ENCODE data around the gene BMPR1B.
"Not testable (repeated sequence)": the region's sequence is repeated elsewhere in the genome, so short reads cannot be mapped to it uniquely, and the experiment has no call there.

The BMPR1B gene

DNA sequence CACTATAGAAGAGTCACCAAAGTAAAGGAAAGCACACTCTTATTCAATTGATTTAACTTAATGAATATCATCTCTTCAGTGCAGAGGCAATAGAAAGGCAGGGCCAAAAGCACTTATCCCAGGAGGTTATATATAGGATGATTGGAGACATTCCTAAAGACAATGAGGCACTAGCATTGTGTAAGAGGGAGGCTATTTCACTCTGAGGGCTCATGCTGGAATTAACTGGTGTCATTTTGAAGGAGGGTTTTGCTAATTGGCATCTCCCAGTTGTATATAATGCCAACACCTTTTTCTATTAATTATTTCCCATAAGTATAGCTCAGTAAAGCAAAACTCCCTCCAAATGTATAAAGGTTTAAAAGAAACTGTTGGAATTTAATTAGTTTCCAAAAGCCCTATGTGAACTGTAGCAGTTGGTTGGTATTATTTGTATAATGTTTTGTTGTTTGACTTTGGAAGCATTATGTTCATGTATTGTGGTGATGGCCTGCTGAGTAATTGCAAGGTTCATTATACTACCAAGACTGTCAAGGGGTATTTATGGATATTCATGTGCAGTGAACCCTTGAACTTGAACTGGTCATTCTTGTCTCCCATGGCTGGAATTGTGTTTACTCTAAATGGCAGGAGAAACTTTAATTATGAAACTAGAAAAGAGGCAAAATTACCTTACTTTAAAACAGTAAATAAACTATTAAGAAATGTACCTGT, 270.3 kb downstream of the BMPR1B start:
- DNase-seq, result no peak

DNA sequence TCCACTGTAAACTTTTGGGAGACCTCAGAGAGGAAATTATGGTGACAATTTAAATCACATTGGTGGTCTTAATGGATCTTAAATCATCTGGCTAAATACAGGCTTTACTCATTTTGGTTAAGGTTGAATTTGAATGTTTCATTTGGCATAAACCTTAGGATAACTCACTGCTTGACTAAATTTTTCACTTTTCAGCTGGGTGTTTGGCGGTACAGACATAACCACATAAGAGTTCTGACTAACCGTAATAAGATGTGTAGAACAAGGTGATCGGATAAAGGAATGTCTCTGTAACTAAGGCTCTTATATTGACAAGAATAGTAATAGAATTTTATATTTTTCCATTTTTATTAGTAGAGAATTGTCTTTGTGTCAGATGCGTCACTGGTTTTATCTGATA, 281.0 kb downstream of the BMPR1B start:
- DNase-seq, result no peak

DNA sequence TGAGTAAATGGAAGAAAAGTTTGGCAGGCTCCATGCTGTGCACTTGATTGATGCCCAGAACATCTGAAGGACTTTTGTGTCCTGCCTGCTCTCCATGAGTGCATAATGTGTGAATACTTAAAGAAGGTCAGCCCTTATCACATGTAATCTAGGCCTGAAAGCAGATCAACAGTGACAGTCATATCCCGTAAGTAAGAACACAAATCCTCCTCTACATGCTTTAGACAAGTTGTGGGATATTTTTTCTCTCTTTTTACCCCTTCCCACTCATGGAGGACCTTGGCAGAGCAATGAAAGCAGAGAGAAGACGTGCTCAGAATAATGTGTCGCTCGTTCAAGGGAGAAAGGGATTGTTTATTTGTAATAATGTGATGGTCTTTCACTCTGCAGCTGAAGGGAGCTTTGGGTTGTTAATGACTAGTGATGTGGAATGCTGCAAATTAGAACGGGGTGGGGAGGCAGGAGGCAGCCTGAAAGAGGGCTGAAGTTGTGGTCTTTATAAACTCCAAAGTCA, 286.6 kb downstream of the BMPR1B start:
- peak; percentile 26 for DNase-seq

DNA sequence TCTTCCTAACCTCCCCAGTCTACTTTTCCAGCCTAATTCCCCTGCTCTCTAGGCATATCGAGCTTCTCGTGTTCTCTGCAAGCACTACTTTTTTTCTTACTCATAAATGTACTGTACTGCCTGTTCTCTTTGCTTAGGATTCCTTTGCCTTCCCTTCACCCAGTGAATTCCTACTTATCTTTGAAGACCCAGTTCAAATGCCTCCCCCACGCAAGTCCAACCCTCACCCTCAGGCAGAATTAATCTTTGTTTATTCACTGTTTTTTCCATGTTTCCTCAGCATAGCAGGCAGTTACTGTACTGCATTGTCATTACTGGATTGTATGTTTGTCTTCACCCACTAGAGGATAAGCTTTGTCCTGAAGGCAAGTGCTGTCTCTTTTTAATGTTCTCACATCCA, 287.7 kb downstream of the BMPR1B start:
- no peak for DNase-seq

DNA sequence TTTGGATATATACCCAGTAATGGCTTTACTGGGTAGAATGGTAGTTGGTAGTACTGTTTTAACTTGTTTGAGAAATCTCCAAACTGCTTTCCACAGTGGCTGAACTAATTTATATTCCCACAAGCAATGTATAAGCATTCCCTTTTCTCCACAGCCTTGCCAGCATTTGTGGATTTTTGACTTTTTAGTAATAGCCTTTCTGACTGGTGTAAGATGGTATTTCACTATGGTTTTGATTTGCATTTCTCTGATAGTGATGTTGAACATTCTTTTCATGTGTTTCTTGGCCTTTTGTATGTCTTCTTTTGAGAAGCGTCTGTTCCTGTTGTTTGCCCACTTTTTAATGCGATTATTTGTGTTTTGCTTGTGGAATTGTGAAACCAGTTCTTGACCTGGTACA, 290.5 kb downstream of the BMPR1B start:
- DNase-seq, result no peak

DNA sequence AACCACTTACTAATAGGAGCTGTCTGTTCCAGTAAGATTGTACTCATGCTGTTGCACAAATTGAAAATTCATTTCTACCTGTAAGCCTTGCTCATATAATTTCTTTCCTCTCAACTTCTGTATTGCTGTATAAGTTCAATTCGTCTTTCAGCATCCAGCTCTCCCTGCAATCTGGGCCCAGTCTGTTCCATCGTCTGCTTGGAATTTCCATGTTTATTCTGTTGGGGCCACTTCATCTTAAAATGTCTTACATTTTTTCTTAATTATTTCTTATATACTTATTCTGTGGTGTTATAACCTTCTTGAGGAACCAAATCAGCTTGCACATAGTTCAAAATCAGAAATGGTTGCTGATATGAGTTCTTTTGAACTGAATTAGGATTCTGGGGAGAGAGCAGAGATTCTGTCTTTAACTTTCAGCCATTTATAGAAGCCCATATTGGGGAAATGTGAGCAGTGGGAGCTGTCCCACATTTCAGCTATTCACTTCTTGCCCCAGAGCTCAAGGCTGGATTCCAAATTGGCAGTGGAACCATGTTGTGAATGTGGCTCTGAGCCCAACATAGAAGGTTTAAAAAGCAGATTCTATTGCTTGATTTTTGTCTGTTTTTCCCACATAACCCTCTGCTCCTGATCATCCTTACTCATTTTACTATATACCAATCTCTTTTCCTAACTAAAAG, 291.9 kb downstream of the BMPR1B start:
- no peak for DNase-seq

DNA sequence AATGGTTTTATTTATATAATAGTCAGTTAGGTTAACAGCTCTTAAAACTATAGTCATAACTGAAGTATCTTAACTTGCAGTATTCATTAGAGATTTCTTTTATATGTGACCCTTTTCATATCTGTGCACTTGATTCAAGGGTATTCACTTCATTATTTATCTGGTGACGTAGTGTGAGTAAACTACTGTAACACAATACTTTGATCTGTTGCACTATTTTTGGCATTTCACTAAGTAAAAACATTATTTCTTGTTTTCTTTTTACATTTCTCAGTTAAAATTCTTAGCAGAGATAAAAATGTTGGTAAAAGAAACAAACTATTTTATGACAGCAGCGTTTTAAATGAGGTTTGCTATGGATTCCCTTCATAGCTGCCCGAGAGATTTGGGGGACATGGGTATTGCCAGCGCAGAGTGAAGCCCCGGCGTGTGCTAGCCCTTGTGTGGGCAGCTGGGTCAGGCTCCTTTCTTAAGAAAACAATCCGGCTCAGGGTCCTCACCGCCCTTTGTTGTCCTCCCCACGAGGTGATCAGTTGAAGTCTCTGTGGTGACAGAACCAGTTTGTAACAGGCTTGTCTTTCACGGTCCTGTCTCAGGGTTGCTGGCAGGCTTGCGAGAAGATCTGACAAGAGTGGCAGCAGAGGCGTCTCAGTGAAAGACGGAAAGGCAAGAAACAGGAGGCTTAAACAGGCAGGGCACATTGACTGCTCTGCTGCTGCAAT, 293.4 kb downstream of the BMPR1B start:
- DNase-seq, result peak; percentile 52

DNA sequence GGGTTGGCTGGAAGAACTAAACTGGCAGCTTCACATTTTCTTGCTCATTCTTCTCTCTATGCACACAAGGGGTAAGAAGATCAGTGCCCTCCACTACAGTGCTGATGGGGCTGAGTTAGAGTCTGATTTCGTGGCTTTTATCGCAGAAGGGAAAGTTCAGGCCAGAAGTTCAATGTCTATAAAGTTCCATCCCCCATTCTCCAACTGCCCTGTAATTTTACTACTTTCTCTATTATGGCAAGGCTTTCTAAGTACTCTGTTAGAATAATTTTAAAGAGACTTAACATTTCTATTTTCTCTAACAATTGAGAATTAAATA, 293.9 kb downstream of the BMPR1B start:
- DNase-seq, result no peak

DNA sequence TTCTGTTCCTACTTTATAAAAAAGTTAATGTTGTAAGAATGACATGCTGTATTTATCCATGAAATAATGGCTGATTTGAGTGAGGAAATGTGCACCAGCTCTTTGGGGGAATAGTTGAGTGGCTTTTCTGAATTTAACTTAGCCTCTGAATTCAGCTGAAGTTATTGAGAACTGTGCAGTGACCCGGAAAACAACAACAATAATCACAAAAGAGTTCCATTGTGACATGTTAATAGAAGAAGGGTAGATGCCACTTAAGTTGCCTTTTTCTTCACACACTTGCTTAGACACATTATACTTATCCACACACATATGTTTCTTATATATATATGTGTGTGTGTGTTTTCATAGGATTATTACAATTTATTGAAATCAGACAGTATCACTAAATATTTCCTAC, 301.2 kb downstream of the BMPR1B start:
- DNase-seq, result no peak

DNA sequence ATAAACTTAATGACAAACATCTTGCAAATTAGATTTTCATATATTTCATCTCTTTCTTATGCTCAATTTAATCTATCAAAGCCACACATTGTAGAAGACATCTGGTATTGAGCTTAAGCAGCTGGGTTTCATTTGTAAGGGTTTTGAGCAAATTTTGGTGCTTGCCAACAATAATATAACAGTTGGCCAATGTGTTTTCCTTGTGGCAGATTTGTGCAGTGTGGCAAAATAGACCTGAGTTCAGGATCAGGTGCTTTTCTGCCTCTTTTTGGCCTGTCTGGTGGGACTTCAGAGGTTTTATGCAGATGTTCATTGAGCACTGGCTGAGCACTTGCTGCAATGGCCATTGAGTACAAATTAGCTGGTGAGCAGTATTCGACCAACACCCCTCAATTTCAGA, 301.9 kb downstream of the BMPR1B start:
- DNase-seq, result no peak

DNA sequence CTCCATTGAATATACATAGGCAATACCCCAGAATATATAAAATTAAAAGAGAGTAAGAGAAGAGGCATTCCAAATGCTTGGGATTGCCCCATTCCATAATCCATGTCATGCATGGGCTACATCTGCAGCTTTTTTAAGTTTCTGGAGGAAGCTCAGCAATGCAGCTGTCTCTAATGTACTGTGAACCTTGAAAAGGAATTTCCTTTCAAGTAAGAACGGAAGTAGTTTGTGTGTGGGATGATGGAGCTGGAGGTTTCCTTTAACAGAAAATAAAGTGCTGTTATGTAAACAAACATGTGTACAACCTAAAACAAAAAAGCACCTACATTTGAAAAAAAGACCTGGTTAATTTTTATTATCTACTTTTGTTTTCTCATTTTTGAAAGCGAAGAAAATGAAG, 303.5 kb downstream of the BMPR1B start:
- DNase-seq, result no peak

DNA sequence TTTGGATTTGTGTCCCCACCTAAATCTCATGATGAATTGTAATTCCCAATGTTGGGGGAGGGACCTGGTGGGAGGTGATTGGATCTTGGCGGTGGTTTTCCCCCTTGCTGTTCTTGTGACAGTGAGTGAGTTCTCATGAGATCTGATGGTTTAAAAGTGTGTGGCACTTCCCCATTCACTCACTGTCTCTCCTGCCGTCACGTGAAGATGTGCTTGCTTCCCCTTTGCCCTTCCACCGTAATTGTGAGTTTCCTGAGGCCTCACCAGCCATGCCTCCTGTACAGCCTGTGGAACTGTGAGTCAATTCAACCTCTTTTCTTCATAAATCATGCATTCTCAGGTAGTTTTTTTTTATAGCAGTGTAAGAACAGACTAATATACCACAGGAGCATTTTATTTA, 304.0 kb downstream of the BMPR1B start:
- DNase-seq, result not testable (repeated sequence)

DNA sequence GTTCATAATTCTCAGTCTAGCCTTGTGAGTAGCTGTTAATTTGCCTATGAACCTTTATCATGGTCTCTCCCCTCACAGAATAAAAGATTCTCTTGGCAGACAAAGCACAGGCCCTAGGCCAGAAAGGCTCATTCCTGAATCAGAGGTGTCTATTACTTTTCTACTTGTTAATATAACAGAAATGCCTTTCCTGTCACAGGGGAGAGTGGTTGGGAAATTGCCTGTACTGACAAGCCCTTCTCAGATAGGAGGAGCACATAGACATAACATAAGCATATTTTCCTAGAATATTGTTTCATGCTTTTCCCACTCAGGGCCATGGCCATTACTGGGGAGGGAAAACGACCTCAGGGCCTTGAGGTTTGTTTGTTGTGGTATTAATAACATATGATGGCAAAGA, 308.3 kb downstream of the BMPR1B start:
- no peak for DNase-seq

DNA sequence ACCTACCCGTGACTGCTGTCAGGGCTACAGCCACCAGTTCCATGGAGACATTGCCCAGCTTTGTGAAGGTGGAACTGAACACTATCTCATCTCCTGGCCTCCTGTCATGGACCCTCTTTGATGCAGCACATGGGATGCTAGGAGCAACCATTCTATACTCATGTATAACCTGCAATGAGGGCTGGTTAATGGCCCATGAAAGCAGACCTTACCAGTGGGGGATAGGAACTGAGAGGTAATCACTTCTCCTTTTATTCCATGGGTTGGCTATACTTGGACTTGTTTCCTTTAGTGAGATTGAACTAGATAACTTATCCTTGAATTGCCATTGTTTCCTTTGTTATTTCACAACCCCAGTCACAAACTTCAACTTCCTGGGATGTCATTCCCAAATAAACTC, 310.6 kb downstream of the BMPR1B start:
- no peak for DNase-seq

DNA sequence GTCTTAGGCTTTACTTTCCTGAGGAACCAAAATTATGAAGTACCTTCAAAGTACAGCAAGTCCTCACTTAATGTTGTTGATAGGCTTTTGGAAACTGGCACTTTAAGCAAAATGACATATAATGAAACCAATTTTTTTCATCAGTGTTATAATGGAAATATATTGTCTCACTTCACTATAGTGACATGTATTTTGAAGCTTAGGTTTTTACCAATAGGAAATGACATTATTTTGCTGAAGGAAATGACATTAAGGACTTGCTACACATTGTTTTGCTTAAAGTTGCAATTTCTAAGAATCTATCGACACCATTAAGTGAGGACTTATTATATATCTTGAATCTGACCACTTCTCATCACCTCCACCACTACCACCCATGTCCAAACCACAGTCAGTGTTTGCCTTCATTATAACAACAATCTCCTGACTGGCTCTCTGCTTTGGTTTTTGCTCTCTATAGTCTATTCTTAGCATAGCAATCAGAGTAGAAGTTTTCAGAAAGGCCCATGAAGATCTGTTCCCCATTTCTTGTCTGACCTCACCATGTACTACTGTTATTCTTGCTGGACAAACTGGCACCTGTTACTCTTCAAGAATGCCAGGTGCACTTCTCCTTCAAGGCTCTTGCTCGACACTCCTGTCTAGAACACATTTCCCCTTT, 311.2 kb downstream of the BMPR1B start:
- DNase-seq, result no peak

DNA sequence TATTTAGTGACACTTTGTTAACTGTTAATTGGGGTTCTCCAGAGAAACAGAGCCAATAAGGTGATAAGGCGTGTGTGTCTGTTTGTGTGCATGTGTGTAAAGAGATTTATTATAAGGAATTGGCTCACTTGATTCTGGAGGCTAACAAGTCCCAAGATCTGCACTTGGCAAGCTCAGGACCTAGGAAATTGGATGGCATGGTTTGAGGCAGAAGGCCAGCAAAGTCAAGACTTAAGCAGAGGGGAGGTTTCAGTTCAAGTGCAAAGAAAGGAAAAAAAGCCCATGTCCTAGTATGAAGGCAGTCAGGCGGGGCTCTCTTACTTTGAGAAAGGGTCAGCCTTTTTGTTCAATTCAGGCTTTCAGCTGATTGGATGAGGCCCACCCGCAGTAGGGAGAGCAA, 314.1 kb downstream of the BMPR1B start:
- DNase-seq, result no peak

DNA sequence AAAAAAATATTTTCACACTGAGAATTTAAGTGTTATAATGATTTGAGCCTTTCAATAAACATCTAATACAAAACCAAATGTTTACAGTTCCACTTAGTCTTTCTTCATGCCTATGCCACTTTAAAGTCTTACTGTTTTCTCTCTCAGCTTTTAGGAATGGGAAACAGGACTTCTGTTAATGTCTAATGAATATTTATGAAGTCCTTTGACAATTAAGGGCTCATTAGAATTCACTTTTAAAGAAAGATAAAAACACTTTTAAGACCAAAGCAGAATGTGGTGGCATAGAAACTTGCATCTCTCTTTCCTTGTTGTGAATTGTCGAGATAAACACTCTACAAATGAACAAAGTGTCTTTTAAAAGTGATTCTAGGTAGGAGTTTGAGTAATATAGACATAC, 315.9 kb downstream of the BMPR1B start:
- no peak for DNase-seq

DNA sequence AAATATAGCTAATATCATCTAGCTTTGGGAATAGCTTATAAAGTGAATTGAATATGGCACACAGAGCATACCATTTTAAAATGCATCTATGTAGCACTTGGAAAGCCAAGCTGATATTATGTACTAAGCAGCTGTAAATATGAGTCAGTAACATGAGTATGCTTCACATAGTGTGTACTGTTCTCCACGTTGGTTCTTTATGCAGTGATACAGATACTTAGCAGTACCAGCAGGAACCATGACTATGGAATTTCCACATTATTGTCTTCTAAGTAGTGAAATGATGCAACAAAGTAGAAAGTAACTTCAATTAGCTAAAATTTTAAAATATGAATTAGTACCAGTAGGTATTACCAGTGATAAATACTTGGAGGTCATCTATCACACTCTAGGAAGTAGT, 320.1 kb downstream of the BMPR1B start:
- no peak for DNase-seq

DNA sequence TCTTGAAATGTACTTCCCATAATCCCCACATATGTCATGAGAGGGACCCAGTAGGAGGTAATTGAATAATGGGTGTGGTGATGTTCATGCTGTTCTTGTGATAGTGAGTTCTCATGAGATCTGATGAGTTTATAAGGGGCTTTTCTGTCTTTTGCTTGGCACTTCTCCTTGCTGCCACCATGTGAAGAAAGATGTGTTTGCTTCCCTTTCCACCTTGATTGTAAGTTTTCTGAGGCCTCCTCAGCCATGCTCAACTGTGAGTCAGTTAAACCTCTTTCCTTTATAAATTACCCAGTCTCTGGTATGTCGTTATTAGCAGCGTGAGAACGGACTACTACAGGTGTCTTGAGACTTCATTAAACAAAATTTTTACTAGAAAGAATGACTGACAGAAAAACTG, 323.2 kb downstream of the BMPR1B start:
- DNase-seq, result no peak

DNA sequence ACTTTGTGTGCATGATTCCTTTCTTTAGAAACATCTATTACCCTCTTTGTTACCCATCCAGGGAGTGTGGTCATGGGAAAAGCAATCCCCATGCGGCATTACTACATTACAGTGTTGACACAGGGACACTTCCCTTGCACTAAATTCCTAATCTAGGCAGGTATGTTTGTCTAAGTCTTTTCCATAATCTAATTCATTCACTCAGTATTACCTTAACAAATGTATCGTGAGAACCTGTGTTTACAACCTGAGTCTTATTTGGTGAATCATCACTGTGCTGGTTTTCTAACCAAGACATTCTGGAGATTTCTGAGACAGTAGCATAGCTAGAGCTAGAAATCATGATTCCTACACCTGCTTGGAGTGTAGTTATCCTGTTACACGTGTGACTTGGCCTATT, 326.8 kb downstream of the BMPR1B start:
- no peak for DNase-seq

DNA sequence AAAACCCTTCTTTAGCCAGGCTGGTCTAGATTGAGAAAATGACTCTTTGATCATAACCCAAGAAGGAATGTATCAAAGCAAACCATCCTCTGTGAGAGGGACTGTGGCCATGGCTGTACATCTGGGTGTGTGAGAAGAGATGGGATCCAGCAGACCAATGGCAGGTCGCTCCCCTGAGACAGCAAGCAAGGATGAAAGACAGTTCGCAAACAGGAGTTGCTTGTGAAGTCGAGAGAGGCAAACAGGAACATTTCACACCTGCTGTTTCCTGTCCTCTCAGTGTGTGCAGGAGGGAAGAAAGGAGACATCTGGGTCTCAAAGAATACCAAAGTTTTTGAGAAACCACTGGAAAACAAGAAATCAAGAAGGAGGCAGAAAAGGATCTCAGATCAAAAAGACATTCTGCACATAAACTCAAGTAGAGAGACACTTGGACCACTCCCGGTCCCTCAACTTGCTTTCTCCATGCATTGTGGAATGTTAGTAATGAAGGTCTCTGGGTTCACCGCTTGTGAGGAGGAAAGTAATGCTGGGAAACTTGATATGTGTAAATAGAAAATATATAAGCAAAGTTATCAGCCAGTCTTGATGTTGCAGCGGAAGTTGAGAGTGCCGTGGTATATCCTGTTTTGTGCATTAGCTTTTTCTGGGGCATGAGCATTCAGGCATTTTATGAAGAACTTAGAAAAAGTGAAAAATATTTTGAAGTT, 327.5 kb downstream of the BMPR1B start:
- DNase-seq, result no peak

DNA sequence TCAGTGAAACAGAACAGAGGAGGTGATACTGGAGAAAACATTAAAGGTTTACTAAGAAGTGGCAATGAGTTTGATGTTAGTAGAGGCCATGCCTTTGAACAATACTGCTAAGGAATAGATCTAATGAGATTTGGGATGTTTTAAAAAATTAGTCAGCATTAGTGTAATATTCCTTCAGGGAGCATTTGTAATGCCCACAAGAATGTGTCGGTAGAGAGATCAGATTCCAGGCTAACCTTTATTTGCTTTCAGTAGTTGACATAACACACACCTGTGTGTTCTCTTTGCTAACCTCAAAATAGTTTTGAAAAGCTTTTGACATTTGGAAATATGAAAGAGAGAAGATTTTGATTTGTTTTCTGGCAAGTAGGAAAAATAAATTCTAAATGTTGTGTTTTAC, 328.8 kb downstream of the BMPR1B start:
- no peak for DNase-seq
